Breast epithelium (tissue), 4 donors: ENCODE data around the gene ZNF205. TPM values are rescaled to one million over a fixed set of nuclear protein-coding genes. Genes with fewer than 3 reads are reported as not detected.
A peak's percentile ranks its signal among the peaks of the same experiment; 100 is the strongest.

ENCODE experiments used
- DNase-seq, 2 donors: peaks; one replicate each; pipeline ENCODE4 v3.0.0-alpha.2; 2019; ENCODE audit warnings: low spot score in 2 of 2
- H3K27ac ChIP-seq, 2 donors: fragments of 200-600 bp; sonication (generic) in 1 of 2; one replicate each; pipeline ENCODE4 v1.5.1; 2016 to 2019; ENCODE audit warnings: mild to moderate bottlenecking in 1 of 2
- H3K27me3 ChIP-seq, 2 donors: fragments of 200-600 bp; sonication (generic) in 1 of 2; one replicate each; pipeline versions ENCODE4 v1.5.1 to v1.6.0; 2017 to 2019; ENCODE audit warnings: control low read depth in 1 of 2, mild to moderate bottlenecking in 1 of 2
- H3K36me3 ChIP-seq: fragments of 200-600 bp; one replicate; pipeline ENCODE4 v1.5.1; 2019
- H3K4me1 ChIP-seq, 2 donors: fragments of 200-600 bp; sonication (generic); one replicate each; pipeline ENCODE4 v1.5.1; 2016 to 2019; ENCODE audit warnings: control low read depth in 1 of 2
- H3K4me3 ChIP-seq, 3 donors: fragments of 200-600 bp; sonication (generic); 1 replicate in 2 of 3; 2 replicates in 1 of 3; pipeline ENCODE4 v1.5.1; 2016 to 2019; ENCODE audit warnings: mild to moderate bottlenecking in 3 of 3, moderate library complexity in 2 of 3
- H3K9me3 ChIP-seq, 2 donors: fragments of 200-600 bp; sonication (generic) in 1 of 2; one replicate each; pipeline ENCODE4 v1.5.1; 2016 to 2019; ENCODE audit warnings: control low read depth in 1 of 2
- CTCF ChIP-seq, 3 donors: fragments of 450-650 bp; IDR thresholded peaks; one replicate each; pipeline ENCODE4 v1.5.1; 2016 to 2017; ENCODE audit warnings: antibody characterized with exemption in 3 of 3, mild to moderate bottlenecking in 3 of 3, moderate library complexity in 3 of 3
- POLR2A ChIP-seq: fragments of 450-650 bp; IDR thresholded peaks from one replicate; pipeline ENCODE4 v1.6.1; 2016; ENCODE audit warnings: antibody characterized with exemption, mild to moderate bottlenecking, moderate library complexity
- POLR2AphosphoS5 ChIP-seq, 3 donors: sonication (generic); formaldehyde crosslinking; IDR thresholded peaks; one replicate each; pipeline ENCODE4 v1.6.1; 2017; ENCODE audit warnings: antibody characterized with exemption in 3 of 3
- intact Hi-C: fragments of 100-400 bp; cut with DNase I; formaldehyde crosslinking; loops from one replicate; pipeline ENCODE4 v1.15.1; 2023; ENCODE audit warnings: low total_unique reads
- total RNA-seq, 3 donors: library from RNA; depleted of rRNA; stranded (reverse); fragments of >200 nt; gene quantifications; one replicate each; pipeline ENCODE4 v1.1.0, GENCODE V29; 2016

Gene ZNF205
- total RNA-seq, 3 donors from 2014 or later: 12.5 to 18.9 (median 13.4) TPM

- Histone ChIP-seq H3K36me3 (no peaks in the 10 kb centered on the region), H3K27ac (no peak overlapping the region), H3K9me3 (no peaks in the 10 kb centered on the region), H3K27me3 (no peaks in the 10 kb centered on the region), H3K4me1 (no peaks in the 10 kb centered on the region), H3K4me3 (peak overlapping the region in 2 of 3 donors; percentile 33 to 35)
- TF ChIP-seq POLR2AphosphoS5 (IDR thresholded peaks at IDR 0.05): no peak
- TF ChIP-seq CTCF (IDR thresholded peaks at IDR 0.05): no peak
- no peak for TF ChIP-seq POLR2A
- intact Hi-C loops: no loop called here
- peak; percentile 89 to 94 for DNase-seq
These were observed 12.5 kb upstream of the ZNF205 start for GRCh38 chr16:3099732-3100499.

DNA sequence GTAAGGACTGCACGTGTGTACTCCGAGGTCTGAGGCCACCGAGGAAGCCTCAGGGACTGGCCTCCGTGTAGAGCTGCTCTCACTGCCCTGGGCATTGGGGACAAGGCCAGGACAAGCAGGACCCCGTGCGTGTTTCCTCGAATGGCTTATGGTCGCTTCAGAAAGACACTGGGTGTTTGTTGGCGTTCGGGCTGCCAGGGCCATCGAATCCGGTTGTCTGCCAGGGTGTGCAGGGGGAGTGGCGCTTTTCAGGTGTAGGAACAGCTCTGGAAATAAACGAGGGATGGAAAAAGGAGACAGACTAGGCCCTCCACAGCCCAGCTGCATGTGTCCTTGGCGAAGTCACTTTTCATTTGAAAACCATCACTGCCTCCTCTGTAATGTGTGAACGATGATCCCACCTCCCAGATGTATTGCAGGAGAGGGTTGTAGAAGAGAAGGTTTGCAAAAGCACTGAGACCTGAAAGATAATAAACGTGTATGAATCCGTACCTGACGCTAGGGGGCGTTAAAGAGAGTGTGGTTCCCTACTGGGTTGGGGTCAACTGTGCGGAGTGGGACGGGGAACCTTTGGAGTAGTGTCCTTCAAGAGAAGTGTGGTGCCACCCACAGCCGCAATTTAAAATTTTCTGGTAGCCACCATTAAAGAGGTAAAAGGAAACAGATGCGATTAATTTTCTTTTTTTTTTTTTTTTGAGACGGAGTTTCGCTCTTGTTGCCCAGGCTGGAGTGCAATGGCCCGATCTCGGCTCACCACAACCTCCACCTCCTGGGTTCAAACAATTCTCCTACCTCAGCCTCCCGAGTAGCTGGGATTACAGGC is 11.2 kb upstream of the ZNF205 start:
- DNase-seq: no peak
- H3K4me1 ChIP-seq: no peaks in the 10 kb centered on the region
- H3K27ac ChIP-seq: peak overlapping the region in 1 of 2 donors; percentile 34
- H3K4me3 ChIP-seq: no peak overlapping the region
- intact Hi-C loops: no loop called here
- no peaks in the 10 kb centered on the region for H3K27me3 ChIP-seq
- no peaks in the 10 kb centered on the region for H3K9me3 ChIP-seq
- no peak for TF ChIP-seq POLR2AphosphoS5 (IDR thresholded peaks at IDR 0.05)
- peak in 1 of 3 donors; percentile 23 for TF ChIP-seq CTCF (IDR thresholded peaks at IDR 0.05)
- no peaks in the 10 kb centered on the region for H3K36me3 ChIP-seq

- H3K4me3 ChIP-seq: no peak overlapping the region
- DNase-seq: no peak
- H3K27ac ChIP-seq: peak overlapping the region in 1 of 2 donors; percentile 34
- no peaks in the 10 kb centered on the region for H3K36me3 ChIP-seq
- TF ChIP-seq CTCF (IDR thresholded peaks at IDR 0.05) (no peak), POLR2AphosphoS5 (IDR thresholded peaks at IDR 0.05) (peak in 1 of 3 donors; percentile 60), POLR2A (no peak)
- H3K9me3 ChIP-seq: no peaks in the 10 kb centered on the region
- no peaks in the 10 kb centered on the region for H3K27me3 ChIP-seq
- H3K4me1 ChIP-seq: no peaks in the 10 kb centered on the region
- intact Hi-C loops: no loop called here
These were observed 10.4 kb upstream of the ZNF205 start for GRCh38 chr16:3101841-3102470.

GRCh38 chr16:3106205-3106928 is 6.0 kb upstream of the ZNF205 start:
- peak; percentile 18 for TF ChIP-seq POLR2A
- peak; percentile 58 to 66 (median 66) for TF ChIP-seq POLR2AphosphoS5 (IDR thresholded peaks at IDR 0.05)
- TF ChIP-seq CTCF (IDR thresholded peaks at IDR 0.05): no peak
- Histone ChIP-seq H3K9me3 (no peaks in the 10 kb centered on the region), H3K4me3 (peak overlapping the region; percentile 47 to 84 (median 66)), H3K4me1 (no peaks in the 10 kb centered on the region), H3K27me3 (no peaks in the 10 kb centered on the region), H3K27ac (peak overlapping the region; percentile 89 to 97), H3K36me3 (no peaks in the 10 kb centered on the region)
- peak; percentile 92 to 93 for DNase-seq
- intact Hi-C loops: no loop called here
